ENCODE data around the gene NCF4.

The NCF4 gene

GRCh38 chr22:36874309-36874696 is 13.5 kb downstream of the NCF4 start:
- H3K27ac ChIP-seq: no peak overlapping the region
- no peak for TF ChIP-seq ZFX (IDR thresholded peaks at IDR 0.05; ENCODE audit: borderline replicate concordance)
- no peak for TF ChIP-seq CTCF (IDR thresholded peaks at IDR 0.05)

DNA sequence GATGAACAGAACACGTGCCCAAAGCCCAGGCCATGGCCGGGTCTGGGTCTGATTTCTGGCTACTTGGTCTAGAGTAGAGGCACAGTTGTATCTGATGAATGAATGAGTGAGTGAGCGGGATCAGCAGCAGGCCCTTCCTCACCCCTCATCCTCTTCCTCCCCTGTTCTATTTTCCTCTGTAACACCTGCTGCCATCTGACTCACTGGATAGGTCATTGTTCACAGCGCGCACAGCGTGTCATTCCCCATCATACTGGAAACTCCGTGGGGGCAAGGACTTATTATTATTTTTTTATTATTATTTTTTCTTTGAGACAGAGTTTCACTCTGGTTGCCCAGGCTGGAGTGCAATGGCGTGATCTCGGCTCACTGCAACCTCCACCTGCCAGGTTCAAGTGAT is 13.9 kb downstream of the NCF4 start:
- no peak overlapping the region for H3K27ac ChIP-seq
- no peak for TF ChIP-seq CTCF (IDR thresholded peaks at IDR 0.05)
- no peak for TF ChIP-seq ZFX (IDR thresholded peaks at IDR 0.05; ENCODE audit: borderline replicate concordance)

GRCh38 chr22:36875741-36876140 is 14.9 kb downstream of the NCF4 start:
- H3K27ac ChIP-seq: no peak overlapping the region
- TF ChIP-seq ZFX (IDR thresholded peaks at IDR 0.05; ENCODE audit: borderline replicate concordance): no peak
- TF ChIP-seq CTCF (IDR thresholded peaks at IDR 0.05): no peak

DNA sequence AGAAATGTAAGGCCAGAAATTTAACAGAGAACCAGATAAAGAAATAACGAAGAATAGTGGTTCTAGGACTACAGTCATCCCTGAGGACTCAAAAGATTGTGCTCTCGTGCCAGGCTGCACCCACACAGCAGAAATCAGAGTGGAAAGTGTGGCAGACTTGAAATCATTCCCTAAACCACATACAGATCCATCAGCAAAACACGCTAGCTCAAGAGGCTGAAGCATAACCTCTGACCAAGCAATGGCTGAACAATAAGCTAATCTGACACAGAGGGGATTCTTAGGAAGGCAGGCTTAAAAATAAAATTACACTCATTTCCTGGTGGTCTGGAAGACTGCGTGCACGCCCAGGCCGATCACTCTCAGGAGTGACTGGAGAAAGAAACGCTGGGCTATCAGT is 19.0 kb downstream of the NCF4 start:
- no peak for TF ChIP-seq CTCF (IDR thresholded peaks at IDR 0.05)
- no peak for TF ChIP-seq ZFX (IDR thresholded peaks at IDR 0.05; ENCODE audit: borderline replicate concordance)
- no peak overlapping the region for H3K27ac ChIP-seq

- H3K27ac ChIP-seq: no peak overlapping the region
These were observed 20.9 kb downstream of the NCF4 start for GRCh38 chr22:36881504-36882245.

GRCh38 chr22:36884349-36885158 is 23.7 kb downstream of the NCF4 start:
- H3K27ac ChIP-seq: no peak overlapping the region
- TF ChIP-seq ZFX (IDR thresholded peaks at IDR 0.05; ENCODE audit: borderline replicate concordance) (no peak), CTCF (IDR thresholded peaks at IDR 0.05) (no peak)

More at GRCh38 chr22:36881504-36882245, 20.9 kb downstream of the NCF4 start:
- TF ChIP-seq CTCF (IDR thresholded peaks at IDR 0.05) (no peak), ZFX (IDR thresholded peaks at IDR 0.05; ENCODE audit: borderline replicate concordance) (no peak)

DNA sequence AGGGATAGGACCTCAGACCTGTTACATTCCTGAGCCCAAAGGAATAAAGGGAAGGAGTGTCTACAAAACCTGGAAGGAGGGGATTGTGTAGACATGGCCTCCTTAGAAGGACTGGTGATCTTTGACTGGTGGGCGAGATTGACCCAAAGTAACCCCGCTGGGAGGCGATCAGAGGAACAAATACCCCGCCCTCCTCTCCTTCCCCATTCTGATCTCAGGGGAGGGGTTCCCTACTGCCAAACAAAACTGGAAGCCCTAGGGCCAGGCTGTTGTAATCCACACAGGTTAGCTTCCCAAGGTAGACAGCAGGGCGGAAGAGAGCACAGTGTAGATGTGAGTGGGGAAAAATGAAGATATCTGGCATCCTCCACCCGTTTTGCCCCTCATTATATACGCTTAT is 24.7 kb downstream of the NCF4 start:
- no peak overlapping the region for H3K27ac ChIP-seq
- no peak for TF ChIP-seq CTCF (IDR thresholded peaks at IDR 0.05)
- TF ChIP-seq ZFX (IDR thresholded peaks at IDR 0.05; ENCODE audit: borderline replicate concordance): no peak

Data from 22Rv1 (cell line).